Peyer's patch (tissue), 4 donors: ENCODE measurements around the gene TARS1. TPM values are rescaled to one million over a fixed set of nuclear protein-coding genes. Genes with fewer than 3 reads are reported as not detected.

Experiments
- DNase-seq, 3 donors: peaks; one replicate each; pipeline ENCODE4 v3.0.0-alpha.2; 2017 to 2019
- H3K27ac ChIP-seq, 4 donors: fragments of 200-600 bp; sonication (generic); one replicate each; pipeline ENCODE4 v1.5.1; 2016 to 2019
- H3K27me3 ChIP-seq, 2 donors: fragments of 200-600 bp; sonication (generic); one replicate each; pipeline ENCODE4 v1.5.1; 2019
- H3K36me3 ChIP-seq, 3 donors: fragments of 200-600 bp; sonication (generic); one replicate each; pipeline ENCODE4 v1.5.1; 2016 to 2019
- H3K4me1 ChIP-seq, 4 donors: fragments of 200-600 bp; sonication (generic); one replicate each; pipeline ENCODE4 v1.5.1; 2016 to 2019
- H3K4me3 ChIP-seq, 4 donors: fragments of 200-600 bp; sonication (generic); 1 replicate in 3 of 4; 2 replicates in 1 of 4; pipeline ENCODE4 v1.5.1; 2016 to 2019; ENCODE audit warnings: mild to moderate bottlenecking in 1 of 4
- H3K9me3 ChIP-seq, 4 donors: fragments of 200-600 bp; sonication (generic); one replicate each; pipeline ENCODE4 v1.5.1; 2016 to 2019; ENCODE audit warnings: mild to moderate bottlenecking in 1 of 4
- CTCF ChIP-seq, 6 experiments: fragments of 450-650 bp in 4 of 6; fragments of 200-600 bp in 2 of 6; sonication (generic) in 1 of 6; IDR thresholded peaks; one replicate each; pipeline ENCODE4 v1.5.1; 2017 to 2019; ENCODE audit warnings: antibody characterized with exemption in 6 of 6, mild to moderate bottlenecking in 3 of 6, moderate library complexity in 1 of 6
- POLR2A ChIP-seq, 2 donors: fragments of 450-650 bp; IDR thresholded peaks; one replicate each; pipeline ENCODE4 v1.5.1; 2017; ENCODE audit warnings: antibody characterized with exemption in 2 of 2, mild to moderate bottlenecking in 2 of 2, moderate library complexity in 2 of 2
- total RNA-seq, 4 donors: library from RNA; depleted of rRNA; stranded (reverse); fragments of >200 nt; gene quantifications; one replicate each; pipeline ENCODE4 v1.1.0, GENCODE V29; 2016

TARS1 gene
- total RNA-seq, 4 donors from 2014 or later = 29.7 to 123 (median 66.6) TPM

- no peaks in the 10 kb centered on the region for H3K4me1 ChIP-seq
- no peak for TF ChIP-seq POLR2A (IDR thresholded peaks at IDR 0.05)
- no peak for TF ChIP-seq CTCF (IDR thresholded peaks at IDR 0.05)
- no peaks in the 10 kb centered on the region for H3K9me3 ChIP-seq
- no peak overlapping the region for H3K27ac ChIP-seq
- no peaks in the 10 kb centered on the region for H3K27me3 ChIP-seq
- no peak overlapping the region for H3K4me3 ChIP-seq
- no peaks in the 10 kb centered on the region for H3K36me3 ChIP-seq
- no peak for DNase-seq
Measured at GRCh38 chr5:33420946-33421345, 19.8 kb upstream of the TARS1 start.

DNA sequence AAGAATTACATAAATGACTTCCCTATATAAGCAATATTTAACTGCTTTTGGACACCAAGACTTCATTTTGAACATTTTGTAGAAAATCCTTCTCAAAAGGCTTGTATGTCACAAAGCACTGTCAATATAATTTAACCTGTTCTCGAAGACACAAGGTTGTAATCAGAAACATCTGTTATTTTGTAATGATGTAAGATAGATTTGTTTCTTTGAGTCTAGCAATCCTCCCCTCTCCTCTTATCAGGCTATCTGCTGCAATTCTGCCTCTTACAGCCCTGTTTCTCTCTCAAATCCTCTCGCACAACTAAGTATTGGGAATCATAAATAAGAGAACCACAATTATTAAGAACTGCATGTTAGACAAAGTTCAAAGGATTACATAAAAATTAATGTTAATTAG, 18.6 kb upstream of the TARS1 start:
- H3K4me1 ChIP-seq = no peaks in the 10 kb centered on the region
- no peaks in the 10 kb centered on the region for H3K36me3 ChIP-seq
- no peaks in the 10 kb centered on the region for H3K27me3 ChIP-seq
- H3K27ac ChIP-seq = no peak overlapping the region
- no peak for TF ChIP-seq CTCF (IDR thresholded peaks at IDR 0.05)
- no peak for TF ChIP-seq POLR2A (IDR thresholded peaks at IDR 0.05)
- no peak for DNase-seq
- no peak overlapping the region for H3K4me3 ChIP-seq
- H3K9me3 ChIP-seq = no peaks in the 10 kb centered on the region

- no peak overlapping the region for H3K4me3 ChIP-seq
- no peaks in the 10 kb centered on the region for H3K4me1 ChIP-seq
- H3K27me3 ChIP-seq = no peaks in the 10 kb centered on the region
- H3K27ac ChIP-seq = no peak overlapping the region
- no peak for DNase-seq
- no peaks in the 10 kb centered on the region for H3K36me3 ChIP-seq
- no peaks in the 10 kb centered on the region for H3K9me3 ChIP-seq
- TF ChIP-seq POLR2A (IDR thresholded peaks at IDR 0.05) (no peak), CTCF (IDR thresholded peaks at IDR 0.05) (peak in 4 of 6 experiments; percentile 8 to 62 (median 42))
Measured at GRCh38 chr5:33423018-33423630, 17.6 kb upstream of the TARS1 start.

GRCh38 chr5:33425314-33425713, 15.5 kb upstream of the TARS1 start:
- Histone ChIP-seq H3K9me3 (no peaks in the 10 kb centered on the region), H3K4me3 (no peak overlapping the region), H3K27ac (no peak overlapping the region), H3K4me1 (no peaks in the 10 kb centered on the region), H3K27me3 (no peaks in the 10 kb centered on the region), H3K36me3 (no peaks in the 10 kb centered on the region)
- TF ChIP-seq CTCF (IDR thresholded peaks at IDR 0.05) = no peak
- TF ChIP-seq POLR2A (IDR thresholded peaks at IDR 0.05) = no peak
- DNase-seq = no peak

- H3K36me3 ChIP-seq = no peaks in the 10 kb centered on the region
- H3K27ac ChIP-seq = no peak overlapping the region
- H3K27me3 ChIP-seq = no peaks in the 10 kb centered on the region
- TF ChIP-seq CTCF (IDR thresholded peaks at IDR 0.05) (no peak), POLR2A (IDR thresholded peaks at IDR 0.05) (no peak)
- no peak overlapping the region for H3K4me3 ChIP-seq
- H3K9me3 ChIP-seq = no peaks in the 10 kb centered on the region
- DNase-seq = no peak
- H3K4me1 ChIP-seq = no peaks in the 10 kb centered on the region
Measured at GRCh38 chr5:33430983-33431382, 9.8 kb upstream of the TARS1 start.

DNA sequence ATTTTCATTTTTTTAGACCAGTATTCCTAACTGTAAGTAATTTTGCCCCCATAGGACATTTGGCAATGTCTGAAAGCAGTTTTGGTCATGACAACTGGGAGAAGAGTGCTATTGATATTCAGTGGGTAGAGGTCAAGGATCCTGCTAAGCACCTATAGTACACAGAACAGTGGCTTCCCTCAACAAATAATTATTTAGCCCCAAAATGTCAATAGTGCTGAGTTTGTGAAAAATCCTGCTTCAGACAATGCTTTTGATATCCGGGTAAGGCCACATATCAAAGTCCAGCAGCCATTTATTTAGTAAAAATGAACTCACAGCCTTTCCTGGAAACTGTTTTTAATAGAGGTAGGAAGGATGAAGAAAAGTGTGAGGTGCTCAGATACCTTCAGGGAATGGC, 8.1 kb upstream of the TARS1 start:
- Histone ChIP-seq H3K4me3 (no peak overlapping the region), H3K27me3 (no peaks in the 10 kb centered on the region), H3K9me3 (no peaks in the 10 kb centered on the region), H3K36me3 (no peaks in the 10 kb centered on the region), H3K27ac (no peak overlapping the region), H3K4me1 (no peaks in the 10 kb centered on the region)
- TF ChIP-seq CTCF (IDR thresholded peaks at IDR 0.05) (no peak), POLR2A (IDR thresholded peaks at IDR 0.05) (no peak)
- no peak for DNase-seq
